ENCODE measurements around the gene TMEM182.

DNA sequence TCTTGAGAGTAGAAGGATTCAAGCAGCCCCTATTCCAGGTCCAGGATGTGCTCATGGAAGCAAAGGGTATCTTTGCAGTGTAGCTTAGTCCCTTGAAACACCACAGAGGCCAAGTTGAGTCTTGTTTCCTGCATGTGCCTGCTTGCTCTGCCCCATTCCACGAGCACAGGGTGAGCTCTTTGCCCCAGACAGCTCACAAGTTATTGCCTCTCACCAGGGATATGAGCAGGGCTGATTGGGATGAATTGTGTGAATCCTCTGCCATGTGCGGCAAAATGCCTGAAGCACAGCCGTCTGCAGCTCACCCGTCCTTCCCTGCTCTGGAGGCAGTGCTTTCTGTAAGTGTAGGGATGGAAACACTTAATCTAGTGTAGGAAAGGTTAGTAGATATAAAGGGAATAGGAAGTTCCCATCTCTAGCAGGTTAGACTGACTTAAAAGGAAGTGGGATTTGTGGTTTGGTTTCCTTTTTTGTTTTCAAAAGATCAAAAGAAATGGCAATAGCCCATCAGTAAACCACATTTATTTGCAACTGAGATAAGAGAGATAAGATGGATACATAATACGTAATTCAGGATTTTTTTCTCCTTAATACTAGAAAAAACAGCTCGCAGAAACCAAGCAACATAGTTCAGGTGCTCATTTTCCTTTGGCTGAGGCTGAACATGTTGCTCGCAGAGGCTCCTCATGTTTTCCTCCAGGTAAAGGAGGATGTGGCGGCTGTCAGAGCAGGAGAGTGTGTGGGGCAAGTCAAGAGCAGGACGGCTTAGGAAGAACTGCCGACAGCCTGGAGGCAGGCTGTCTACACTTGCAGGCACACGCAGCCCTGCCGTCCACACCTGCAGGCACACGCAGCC, 41.4 kb downstream of the TMEM182 start:
- TF ChIP-seq CTCF (IDR thresholded peaks at IDR 0.05 in 4 of 5, conservative IDR thresholded peaks at IDR 0.05 in 1 of 5) = no peak
- TF ChIP-seq POLR2A (IDR thresholded peaks at IDR 0.05) = no peak

Data from gastrocnemius medialis (tissue), 4 donors.